Vagina (tissue), 2 donors: ENCODE data around the gene WWOX.

Experiments
- CTCF ChIP-seq, 3 experiments: fragments of 450-650 bp in 2 of 3; fragments of 200-600 bp in 1 of 3; sonication (generic) in 1 of 3; IDR thresholded peaks; one replicate each; pipeline ENCODE4 v1.5.1; 2017 to 2019; ENCODE audit warnings: antibody characterized with exemption in 3 of 3, mild to moderate bottlenecking in 2 of 3, moderate library complexity in 2 of 3
- POLR2A ChIP-seq, 2 donors: fragments of 450-650 bp; IDR thresholded peaks; one replicate each; pipeline ENCODE4 v1.6.1; 2017; ENCODE audit warnings: antibody characterized with exemption in 2 of 2, mild to moderate bottlenecking in 2 of 2, moderate library complexity in 2 of 2
- POLR2AphosphoS5 ChIP-seq, 2 donors: sonication (generic); formaldehyde crosslinking; IDR thresholded peaks; one replicate each; pipeline ENCODE4 v1.9.0; 2017; ENCODE audit warnings: antibody characterized with exemption in 2 of 2, mild to moderate bottlenecking in 2 of 2, low read depth in 1 of 2; ENCODE audit not compliant: insufficient read depth in 1 of 2

GRCh38 chr16:79136955-79137354, 1037.5 kb downstream of the WWOX start:
- TF ChIP-seq CTCF (IDR thresholded peaks at IDR 0.05) (no peak), POLR2AphosphoS5 (IDR thresholded peaks at IDR 0.05; ENCODE audit: insufficient read depth in 1 of 2, low read depth in 1 of 2) (no peak), POLR2A (IDR thresholded peaks at IDR 0.05) (no peak)
